ENCODE data around the gene PCDHA1.

PCDHA1 gene

DNA sequence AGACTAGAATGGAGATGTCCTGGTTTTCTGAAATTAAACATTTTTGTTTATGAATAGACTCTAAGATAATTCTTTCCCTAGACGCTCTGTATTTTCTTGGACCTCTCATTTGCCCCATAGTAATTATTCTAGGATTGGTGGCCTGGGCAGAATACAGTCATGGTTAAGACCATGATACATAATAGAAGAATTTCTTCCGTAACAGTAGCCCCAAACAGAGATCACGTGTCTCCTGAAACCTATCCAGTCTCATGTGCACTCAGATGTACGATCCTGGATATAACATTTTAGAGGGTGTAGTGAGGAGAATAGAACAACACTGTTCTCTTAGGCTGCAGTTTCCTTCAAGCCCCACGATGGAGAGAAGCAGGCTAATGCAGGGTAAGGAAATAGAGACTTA lies 202.7 kb downstream of the PCDHA1 start:
- no peak for DNase-seq (ENCODE audit: low read depth in 2 of 2)

DNA sequence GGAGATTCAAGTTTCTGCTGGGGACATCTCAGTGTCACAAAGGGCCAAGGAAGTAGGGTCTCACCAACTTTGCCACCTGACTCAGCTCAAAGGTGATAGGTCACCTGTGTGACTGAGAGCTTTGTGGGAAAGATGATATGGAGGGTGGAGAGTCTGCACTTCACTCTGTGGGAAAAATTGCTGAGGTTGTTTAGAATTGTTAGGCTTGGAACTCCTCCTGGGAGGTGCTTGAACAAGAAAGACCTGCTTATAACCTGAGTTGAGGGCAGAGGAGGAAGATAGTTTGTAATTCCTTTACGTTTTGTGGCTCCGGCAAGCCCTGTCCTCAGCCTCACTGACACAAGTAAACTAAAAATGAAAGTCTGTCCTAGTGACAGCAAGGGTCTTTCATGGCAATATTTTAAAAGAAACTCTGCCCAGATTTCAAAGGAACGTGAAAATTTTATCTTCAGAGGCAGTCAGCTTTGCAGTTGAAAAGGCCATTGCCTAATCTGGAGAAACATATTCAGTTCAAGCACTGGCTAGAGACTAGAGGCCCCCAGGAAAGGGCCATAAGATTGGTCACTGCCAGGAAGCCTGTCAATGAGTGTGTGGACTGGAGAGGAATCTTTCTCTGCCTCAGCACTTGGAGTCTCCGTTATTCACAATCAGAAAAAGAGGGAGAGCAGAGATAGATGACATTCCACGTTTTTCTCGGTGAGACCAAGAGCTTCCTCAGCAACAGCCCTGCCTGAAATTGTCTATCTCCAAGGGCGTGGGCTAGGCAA lies 203.5 kb downstream of the PCDHA1 start:
- DNase-seq (ENCODE audit: low read depth in 2 of 2): no peak

DNA sequence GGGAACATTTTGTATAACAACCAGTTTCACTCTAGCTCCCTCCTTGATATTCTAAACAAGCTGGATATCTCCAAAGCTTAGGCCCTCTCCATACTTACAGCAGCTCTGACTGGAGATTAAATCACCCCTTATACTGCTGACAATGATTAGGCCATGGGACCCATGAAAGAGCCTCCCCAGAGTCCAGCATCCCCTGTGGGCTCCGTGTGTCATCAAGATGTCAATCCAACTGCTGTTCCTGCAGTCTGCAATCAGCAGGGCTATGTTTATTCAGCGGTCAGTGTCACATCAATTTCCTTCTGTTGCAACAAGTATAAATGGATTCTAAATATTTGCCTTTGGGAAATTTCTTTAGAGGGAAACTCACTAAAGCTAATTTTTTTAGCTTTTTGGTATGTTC lies 206.9 kb downstream of the PCDHA1 start:
- no peak for DNase-seq (ENCODE audit: low read depth in 2 of 2)

DNA sequence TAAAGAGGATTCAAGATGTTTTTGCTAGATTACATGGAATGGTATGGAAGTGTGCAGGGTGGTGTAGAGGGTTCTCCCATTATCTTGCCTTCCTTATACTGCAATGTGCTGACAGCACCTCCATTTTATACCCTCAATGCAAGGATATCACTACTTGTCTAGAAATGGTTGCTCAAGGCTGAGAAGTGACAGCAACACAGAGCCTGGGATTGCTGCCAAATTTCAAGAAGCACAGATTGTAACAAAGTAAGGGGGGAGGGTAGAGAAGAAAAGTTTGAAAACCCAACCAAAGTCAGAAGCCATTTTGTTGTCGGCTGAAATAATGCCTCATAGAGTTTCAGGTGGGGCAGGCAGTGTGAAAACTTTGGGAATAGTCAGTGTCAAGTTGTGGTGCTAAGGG lies 210.1 kb downstream of the PCDHA1 start:
- DNase-seq (ENCODE audit: low read depth in 2 of 2): no peak

DNA sequence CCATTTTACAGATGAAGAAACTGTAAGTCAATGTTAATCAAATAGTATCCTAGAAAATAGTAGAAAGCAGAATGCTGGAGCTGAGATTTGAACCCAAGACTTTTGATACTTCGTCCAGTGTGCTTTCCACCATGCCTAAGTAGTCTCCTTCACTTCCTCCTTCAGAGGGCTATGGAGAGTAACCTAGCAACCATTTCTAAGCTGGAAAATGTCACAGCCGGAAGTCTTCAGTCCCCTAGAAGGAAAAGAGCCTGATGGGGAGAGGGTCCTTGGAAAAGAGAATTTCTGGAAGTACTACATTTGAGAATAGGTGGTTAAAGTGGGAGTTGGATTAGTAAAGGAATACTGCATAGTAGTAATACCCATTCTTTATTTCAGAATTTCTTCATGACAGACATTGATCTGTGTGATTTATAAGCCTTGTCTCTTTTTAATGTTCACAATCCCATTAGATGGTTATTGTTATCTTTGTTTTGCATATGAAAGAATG lies 213.0 kb downstream of the PCDHA1 start:
- no peak for DNase-seq (ENCODE audit: low read depth in 2 of 2)

DNA sequence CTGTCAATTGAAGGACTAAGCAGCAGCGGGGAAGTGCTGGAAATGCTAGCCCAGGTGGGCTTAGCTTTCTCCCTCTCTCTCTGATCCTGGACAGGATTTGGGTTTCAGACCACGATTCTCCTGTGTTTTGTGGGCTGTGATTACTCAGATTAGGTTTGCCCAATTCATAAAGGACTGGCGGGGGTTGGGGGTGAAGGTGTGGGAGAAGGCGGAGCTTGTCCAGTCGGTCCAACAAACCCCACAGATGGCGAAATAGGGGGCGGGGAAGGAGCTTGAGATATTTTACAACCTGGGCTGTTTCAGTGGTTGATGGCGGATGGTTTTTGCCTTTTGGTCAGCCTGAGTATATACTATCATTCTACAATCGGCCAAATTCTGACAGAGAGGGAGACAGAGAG lies 215.5 kb downstream of the PCDHA1 start:
- DNase-seq (ENCODE audit: low read depth in 2 of 2): no peak

DNA sequence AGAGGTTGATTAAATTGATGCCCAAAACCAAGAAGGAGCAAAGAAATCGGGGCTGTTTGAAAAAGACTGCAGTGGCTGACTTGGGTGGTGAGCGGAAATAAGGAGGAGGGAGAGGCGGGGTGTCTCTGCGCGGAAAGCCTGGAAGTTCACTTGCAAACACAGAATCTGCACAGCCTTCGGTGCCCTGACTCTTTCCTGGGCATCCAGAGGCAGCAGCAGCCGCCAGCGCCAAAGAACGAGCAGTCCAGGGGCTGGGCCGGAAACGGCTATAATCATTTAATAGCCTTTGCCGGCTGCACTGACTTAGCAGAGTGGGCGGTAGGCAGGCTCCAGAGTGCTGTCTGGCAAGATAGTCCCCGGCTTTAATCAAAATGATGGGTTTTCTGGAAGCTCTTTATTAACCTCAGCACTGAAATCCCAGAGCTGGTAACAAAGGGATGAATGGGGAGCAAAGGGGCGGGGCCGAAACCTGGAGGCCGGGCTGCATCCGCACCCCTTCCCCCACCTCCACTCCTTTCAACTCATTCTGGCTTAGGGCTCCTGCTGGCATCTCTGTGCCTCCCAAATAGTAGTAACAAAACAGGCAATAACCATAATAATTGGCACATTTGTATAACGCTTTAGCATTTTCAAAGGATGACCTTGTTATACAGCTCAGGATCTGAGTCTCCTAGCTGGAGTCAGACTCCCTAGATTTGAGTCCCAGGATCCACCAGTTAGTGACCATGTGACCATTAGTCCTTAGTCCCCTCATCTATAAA lies 216.1 kb downstream of the PCDHA1 start:
- DNase-seq (ENCODE audit: low read depth in 2 of 2): no peak

DNA sequence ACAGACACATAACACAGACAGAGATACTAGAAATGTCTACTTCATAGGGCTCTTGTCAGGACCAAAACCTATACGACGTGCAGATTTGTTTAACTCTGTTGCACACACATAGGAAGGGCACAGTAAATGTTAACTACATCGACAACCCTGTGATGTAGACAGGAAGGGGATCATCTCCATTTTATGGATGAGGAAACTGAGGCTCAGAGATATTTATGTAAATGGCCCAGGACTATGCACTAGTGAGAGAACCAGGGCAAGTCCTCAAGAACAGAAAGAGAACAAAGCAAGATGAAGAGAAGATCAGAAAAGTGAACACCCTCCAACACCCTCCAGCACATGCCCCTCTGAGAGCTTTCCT lies 216.6 kb downstream of the PCDHA1 start:
- DNase-seq (ENCODE audit: low read depth in 2 of 2): no peak

DNA sequence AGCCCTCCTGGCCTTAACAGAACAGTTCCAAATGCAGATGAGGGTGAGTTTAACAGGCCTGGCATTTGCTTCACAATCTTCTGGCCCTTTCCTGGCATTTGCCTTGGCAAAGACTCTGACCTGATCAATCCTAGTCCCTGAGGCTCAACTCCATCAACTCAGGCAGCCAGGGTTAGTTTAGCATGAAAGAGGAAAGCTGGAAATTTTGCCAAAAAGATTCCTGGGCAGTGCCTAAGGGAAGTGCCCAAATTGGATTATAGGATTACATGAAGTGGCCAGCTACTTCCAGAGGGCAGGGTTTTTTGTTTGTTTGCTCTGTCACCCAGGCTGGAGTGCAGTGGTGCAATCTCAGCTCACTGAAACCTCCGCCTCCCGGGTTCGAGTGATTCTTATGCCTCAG lies 217.1 kb downstream of the PCDHA1 start:
- DNase-seq (ENCODE audit: low read depth in 2 of 2): no peak

DNA sequence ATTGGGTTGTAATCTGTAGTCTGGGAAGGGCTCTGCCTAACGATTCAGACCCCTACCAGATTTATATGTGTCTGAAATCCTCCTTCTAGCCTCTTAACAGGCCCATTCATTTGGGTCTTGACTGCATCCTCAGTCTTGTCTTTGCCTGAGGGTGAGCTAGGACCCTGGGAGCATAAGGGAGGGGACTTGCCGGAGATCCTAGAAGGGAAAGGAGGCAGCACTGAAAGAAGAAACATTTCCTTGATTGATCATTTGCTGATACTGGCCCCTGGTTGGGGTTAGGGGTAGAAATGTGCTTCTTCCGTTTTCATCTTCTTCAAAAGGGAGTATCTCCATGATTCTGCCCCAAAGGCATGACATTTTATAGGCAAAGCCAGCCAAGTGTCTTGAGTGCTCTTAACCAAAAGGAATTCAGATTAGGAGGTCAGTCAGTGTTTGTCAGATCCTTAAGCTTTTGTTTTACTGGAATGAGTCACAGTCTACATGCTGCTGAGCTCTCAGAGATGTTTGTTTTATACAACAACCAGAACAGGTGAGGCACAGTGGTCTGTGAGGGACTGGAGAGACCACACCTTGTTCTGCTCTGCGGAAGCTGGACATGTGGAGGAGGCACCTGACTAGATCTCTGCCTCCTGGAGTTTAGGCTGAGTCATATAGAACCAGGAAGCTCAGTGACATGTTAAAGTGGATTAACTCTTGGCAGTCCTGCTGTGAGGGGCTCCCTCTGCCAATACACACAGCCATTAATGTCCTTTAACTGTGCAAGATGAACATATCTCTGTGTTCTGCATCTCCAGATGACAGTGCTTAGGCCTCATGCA lies 218.1 kb downstream of the PCDHA1 start:
- DNase-seq (ENCODE audit: low read depth in 2 of 2): no peak

DNA sequence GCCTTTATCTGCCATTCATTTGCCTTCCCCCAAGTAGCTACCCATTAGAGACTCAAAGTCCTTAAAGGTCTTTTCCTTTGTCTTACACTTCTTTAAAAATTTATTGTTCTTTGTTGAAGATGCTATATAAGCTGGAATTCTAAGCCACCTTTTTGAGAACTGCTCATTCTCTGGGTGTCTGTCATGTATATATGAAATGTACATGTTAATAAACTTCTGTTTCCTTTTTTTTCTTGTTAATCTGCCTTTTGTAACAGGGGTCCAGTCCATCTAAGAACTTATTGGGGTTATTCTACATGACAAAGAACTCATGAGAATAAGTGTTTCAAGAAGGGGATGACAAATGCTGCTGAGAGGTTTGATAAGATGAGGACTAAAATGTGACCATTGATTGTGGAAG lies 221.9 kb downstream of the PCDHA1 start:
- DNase-seq (ENCODE audit: low read depth in 2 of 2): no peak

DNA sequence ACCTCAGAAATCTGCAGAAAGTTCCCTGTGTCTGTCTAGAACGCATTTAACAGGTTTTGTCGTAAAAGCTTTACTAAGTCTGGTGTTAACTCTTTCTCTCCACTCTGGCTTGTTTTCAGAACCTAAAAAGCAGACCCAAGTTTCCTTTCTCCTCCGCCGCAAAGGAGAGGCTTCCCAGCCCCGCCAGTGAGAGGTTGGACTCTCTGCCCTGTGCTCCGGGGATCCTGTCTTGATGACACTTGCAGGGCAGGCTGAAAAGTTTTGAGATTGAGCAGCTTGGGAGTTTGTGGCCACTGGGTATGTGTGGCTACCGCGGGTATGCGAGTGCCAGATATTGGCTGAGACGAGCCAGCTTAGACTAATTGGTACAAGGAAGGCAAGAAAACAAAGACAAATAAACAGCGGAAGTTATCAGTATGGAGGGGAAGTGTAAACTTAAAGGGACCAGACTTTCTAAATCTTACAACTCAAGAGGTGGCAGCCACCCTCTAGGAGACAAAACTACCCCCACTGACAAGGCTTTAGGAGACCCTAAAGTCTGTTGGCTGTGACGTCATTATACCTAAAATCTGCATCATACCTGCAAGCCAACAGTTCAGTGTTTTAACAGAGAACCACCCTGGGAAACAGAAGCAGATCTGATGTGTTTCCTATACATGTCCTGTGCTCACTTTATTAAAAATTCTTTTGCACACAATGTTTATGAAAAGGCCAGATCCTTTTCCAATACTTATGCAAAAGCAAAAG lies 224.3 kb downstream of the PCDHA1 start:
- DNase-seq (ENCODE audit: low read depth in 2 of 2): no peak

DNA sequence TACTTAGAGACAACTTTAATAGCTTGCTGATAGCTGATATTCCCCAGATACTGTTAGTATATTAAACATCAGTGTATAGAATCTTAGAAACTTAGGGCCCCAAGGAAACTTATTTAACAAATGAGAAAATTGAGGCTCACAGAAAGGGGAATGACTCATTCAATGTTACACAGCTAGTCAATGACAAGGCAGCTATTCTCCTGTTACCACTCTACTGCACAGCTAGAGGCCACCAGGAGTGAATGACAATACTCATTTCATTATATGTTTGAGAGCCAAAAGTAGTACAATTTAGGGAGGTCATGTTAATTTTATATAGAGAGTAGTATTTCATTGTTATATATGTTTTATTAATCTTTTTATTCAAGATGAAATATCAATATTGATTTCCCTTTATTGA lies 232.0 kb downstream of the PCDHA1 start:
- no peak for DNase-seq (ENCODE audit: low read depth in 2 of 2)

DNA sequence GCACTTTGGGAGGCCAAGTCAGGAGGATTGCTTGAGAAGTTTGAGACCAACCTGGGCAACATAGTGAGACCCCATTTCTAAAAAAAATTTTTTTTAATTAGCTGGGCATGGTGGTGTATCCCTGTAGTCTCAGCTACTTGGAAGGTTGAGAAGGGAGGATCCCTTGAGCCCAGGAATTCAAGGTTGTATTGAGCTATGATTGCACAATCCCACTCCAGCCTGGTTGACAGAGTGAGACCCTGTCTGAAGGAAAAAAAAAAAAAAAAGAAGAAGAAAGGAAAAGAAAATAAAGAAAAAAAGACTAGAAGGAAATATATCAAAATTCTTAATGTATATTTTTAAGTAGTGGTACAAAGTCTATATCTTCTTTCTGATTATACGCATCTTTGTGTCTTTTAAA lies 236.4 kb downstream of the PCDHA1 start:
- no peak for DNase-seq (ENCODE audit: low read depth in 2 of 2)

DNA sequence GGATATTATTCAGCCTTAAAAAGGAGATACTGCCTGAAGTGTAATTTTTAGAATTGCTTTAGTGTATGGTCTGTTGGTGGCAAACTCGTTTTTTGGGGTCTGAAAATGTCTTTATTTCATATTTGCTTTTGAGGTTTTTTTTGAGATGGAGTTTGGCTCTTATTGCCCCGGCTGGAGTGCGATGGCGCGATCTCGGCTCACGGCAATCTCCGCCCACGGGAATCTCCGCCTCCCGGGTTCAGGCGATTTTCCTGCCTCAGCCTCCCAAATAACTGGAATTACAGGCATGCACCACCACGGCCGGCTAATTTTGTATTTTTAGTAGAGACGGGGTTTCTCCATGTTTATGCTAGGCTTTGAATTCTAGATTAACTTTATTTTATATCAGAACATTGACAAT lies 245.1 kb downstream of the PCDHA1 start:
- no peak for DNase-seq (ENCODE audit: low read depth in 2 of 2)

DNA sequence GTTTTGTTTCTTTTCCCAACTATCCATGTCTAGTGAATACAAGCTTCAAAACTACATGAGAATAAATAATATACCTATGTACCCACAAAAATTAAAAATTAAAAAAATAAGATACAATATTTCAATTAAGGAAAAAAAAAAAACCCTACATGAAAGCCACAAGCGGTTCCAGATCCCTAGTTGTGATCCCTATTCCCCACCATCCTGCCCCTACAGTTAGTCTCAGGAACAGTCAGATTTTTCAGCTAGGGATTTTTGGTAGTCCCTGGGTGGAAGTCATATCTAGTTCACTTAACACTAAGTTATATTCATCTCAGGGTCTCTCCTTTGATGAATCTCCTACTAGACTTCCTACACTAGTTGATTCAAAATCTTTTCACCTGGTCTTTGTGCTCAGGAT lies 246.7 kb downstream of the PCDHA1 start:
- DNase-seq (ENCODE audit: low read depth in 2 of 2): no peak

DNA sequence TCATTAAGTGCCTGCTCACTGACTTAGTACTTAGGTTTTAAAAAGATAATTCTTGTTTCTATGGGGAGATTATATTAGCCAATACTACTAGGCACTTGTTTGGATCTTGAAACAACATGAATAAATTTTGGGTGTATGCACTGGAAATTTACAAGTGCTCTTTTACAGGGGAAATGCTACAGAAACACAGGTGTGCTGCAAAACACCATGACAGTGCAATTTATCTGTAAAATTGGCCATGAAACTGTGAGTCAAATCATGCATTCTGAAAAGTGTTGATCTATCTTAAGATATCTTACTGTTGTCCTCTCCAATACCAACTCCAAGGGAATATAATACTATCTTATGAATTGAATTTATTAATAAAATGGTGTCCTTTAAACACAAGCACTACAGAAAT lies 253.1 kb downstream of the PCDHA1 start:
- DNase-seq (ENCODE audit: low read depth in 2 of 2): no peak

DNA sequence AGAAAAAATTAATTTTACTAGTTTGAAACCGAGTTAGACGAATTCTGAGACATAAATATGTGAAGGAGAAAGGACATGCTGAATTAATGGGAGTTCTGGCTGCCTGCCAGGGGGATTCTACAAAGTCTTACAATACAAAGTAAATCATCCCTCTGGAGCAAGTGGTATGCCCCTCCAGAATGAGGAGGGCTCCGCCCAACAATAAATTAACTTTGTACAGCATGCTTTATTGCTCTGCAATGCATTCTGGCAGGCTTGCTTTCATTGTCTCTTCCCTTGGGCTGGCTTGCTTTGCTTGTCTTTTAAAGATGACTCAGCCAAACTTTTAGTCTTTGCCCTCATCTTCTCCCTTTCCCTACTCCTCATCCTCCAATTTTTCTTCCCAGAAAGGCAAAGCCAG lies 253.6 kb downstream of the PCDHA1 start:
- no peak for DNase-seq (ENCODE audit: low read depth in 2 of 2)

DNA sequence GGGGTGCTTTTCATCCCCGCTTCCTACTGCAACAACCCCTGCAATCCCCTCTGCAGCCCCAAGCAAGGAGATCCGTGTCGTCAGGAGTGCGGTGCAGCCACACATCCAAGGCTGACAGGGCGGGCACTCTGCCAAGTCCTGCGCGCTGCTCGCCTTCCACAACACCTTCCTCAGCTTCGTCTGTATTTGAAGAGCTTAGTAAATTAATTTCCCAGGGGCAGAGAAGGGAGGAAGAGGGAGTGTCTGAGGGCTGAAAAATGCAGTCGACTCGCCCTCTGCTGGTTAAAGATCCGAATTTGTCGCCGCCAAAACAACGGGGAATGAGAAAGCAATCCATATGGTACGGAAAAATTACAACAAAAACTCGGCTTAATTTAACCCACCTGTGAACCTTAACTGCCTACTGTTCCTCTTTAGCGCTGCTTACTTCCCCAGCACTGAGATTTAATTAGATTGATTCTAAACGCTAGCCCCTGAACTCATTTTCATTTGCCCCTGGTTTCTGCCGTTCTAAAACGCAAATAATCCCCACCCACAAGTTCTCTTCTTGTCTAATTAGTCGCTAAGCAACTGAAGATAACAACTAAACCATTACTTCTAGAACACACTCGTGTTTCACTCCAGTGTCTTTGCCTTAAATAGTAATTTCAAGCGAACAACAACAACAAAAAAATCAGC lies 254.3 kb downstream of the PCDHA1 start:
- DNase-seq (ENCODE audit: low read depth in 2 of 2): no peak

DNA sequence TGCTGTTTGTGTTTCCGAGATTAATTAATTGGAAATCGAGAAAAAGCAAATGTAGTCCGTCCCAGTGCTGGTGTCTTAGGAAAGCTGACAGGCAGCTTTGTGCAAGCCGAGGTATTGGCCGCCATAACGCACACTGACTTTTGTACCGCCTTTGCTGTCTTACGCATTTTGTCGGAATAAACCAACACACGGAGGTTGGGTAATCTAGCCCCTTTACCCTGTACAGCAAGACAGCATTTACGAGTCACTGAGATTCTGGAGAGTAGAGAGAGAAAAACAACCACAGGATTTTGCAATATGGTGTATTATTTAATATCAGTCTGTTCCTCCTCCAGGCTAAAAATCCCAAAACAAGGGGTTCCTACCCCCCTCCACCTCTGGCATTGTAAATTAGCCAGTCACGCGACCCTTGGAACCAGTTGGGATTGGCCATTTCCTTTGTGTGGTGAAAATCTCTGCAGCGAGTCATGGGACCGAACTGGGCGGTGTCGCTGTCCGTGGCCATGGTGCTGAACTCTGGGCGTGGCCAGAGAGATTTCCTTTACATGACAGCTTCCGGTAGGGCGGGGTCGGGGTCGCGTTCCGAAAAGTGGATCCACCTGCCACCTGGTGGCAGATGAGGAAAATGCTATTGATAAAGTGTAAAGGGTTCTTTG lies 255.0 kb downstream of the PCDHA1 start:
- DNase-seq (ENCODE audit: low read depth in 2 of 2): peak in 1 of 2 donors; percentile 6

DNA sequence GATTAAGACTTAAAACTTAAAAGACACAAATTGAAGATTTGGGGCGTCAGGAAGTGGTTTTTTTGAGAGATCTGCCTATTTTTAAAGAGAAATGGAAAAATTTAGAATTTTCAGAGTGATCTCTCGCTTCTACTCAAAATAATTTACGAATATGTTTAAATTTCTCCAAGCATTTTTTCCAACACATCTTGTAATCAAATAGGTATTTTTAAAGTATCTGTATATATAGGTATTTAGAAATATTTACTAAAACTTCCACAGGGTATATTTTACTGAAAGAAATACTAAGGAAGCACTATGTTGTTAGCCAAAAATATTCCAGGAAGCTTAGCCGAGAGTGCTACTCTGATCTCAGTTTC lies 255.5 kb downstream of the PCDHA1 start:
- no peak for DNase-seq (ENCODE audit: low read depth in 2 of 2)
